SK-N-SH (cell line): Measurements from ENCODE around the gene MT1H. TPM values are rescaled to one million over a fixed set of nuclear protein-coding genes. Genes with fewer than 3 reads are reported as not detected.
A peak's percentile ranks its signal among the peaks of the same experiment; 100 is the strongest.

Experiments
- CTCF ChIA-PET: fragments of 300-600, 350-600 bp; formaldehyde crosslinking; extraction: SDS; loops from one replicate; lab custom pipeline; 2021; lab: Yijun Ruan, JAX
- POLR2A ChIA-PET: fragments of 350-600 bp; sonication (Branson Sonifier 250); formaldehyde crosslinking; extraction: SDS; loops from one replicate; lab custom pipeline; 2020; ENCODE audit warnings: antibody characterized with exemption, inconsistent platforms; lab: Yijun Ruan, JAX
- DNase-seq: peaks from one replicate; pipeline ENCODE4 v3.0.0; 2012
- H2AFZ ChIP-seq: fragments of 200-600 bp; sonication (generic); 2 replicates; pipeline ENCODE4 v1.8.1; 2016; ENCODE audit warnings: antibody characterized with exemption, mild to moderate bottlenecking, low read depth
- H3F3A ChIP-seq: fragments of 200-600 bp; sonication (generic); replicated peaks from 2 replicates; pipeline ENCODE3; 2016; ENCODE audit warnings: antibody characterized with exemption, mild to moderate bottlenecking; ENCODE audit not compliant: insufficient read depth
- H3K27ac ChIP-seq, 2 experiments: fragments of 200-500 bp in 1 of 2; fragments of 200-600 bp in 1 of 2; sonication (Bioruptor generic) in 1 of 2; sonication (generic), shearing (Covaris generic) in 1 of 2; 2 replicates each; pipeline versions ENCODE4 v1.5.1 to v1.6.1; 2014 to 2016; ENCODE audit warnings: low read depth in 2 of 2, inconsistent platforms in 1 of 2, low read length in 1 of 2, mild to moderate bottlenecking in 1 of 2, mixed read lengths in 1 of 2
- H3K27me3 ChIP-seq: fragments of 200-600 bp; sonication (generic), shearing (Covaris generic); 2 replicates; pipeline ENCODE4 v1.6.1; 2016; ENCODE audit warnings: mixed run types; ENCODE audit not compliant: insufficient read depth
- H3K36me3 ChIP-seq, 2 experiments: fragments of 200-500 bp in 1 of 2; fragments of 200-600 bp in 1 of 2; sonication (Bioruptor generic) in 1 of 2; sonication (generic) in 1 of 2; replicated peaks in 1 of 2; 2 replicates each; pipeline versions ENCODE3 to v1.5.1; 2014 to 2016; ENCODE audit warnings: low read length in 1 of 2, mild to moderate bottlenecking in 1 of 2; ENCODE audit not compliant: insufficient read depth in 2 of 2, control insufficient read depth in 1 of 2
- H3K4me1 ChIP-seq, 2 experiments: fragments of 200-500 bp in 1 of 2; fragments of 200-600 bp in 1 of 2; sonication (Bioruptor generic) in 1 of 2; sonication (generic), shearing (Covaris generic) in 1 of 2; 2 replicates each; pipeline versions ENCODE4 v1.5.1 to v1.6.1; 2014 to 2016; ENCODE audit warnings: low read depth in 1 of 2, low read length in 1 of 2, mixed run types in 1 of 2; ENCODE audit not compliant: insufficient read depth in 2 of 2, control insufficient read depth in 1 of 2
- H3K4me2 ChIP-seq: fragments of 200-600 bp; sonication (generic), shearing (Covaris generic); 2 replicates; pipeline ENCODE4 v1.6.1; 2017; ENCODE audit warnings: mixed run types
- H3K4me3 ChIP-seq, 2 experiments: fragments of 200-500 bp in 1 of 2; fragments of 200-600 bp in 1 of 2; sonication (Bioruptor generic) in 1 of 2; sonication (generic), shearing (Covaris generic) in 1 of 2; 2 replicates each; pipeline versions ENCODE4 v1.5.1 to v1.8.1; 2014 to 2016; ENCODE audit warnings: low read depth in 2 of 2, inconsistent platforms in 1 of 2, low read length in 1 of 2, mild to moderate bottlenecking in 1 of 2, mixed read lengths in 1 of 2, moderate library complexity in 1 of 2
- H3K79me2 ChIP-seq: fragments of 200-600 bp; sonication (generic); 2 replicates; pipeline ENCODE4 v1.8.1; 2017; ENCODE audit warnings: mild to moderate bottlenecking; ENCODE audit not compliant: insufficient read depth
- H3K9ac ChIP-seq: fragments of 200-600 bp; sonication (generic); 2 replicates; pipeline ENCODE4 v1.6.1; 2017; ENCODE audit warnings: mixed run types
- H3K9me2 ChIP-seq: fragments of 200-600 bp; sonication (generic); 2 replicates; pipeline ENCODE4 v1.6.1; 2017; ENCODE audit warnings: mixed run types
- H3K9me3 ChIP-seq: fragments of 200-600 bp; sonication (generic); 2 replicates; pipeline ENCODE4 v1.6.1; 2017; ENCODE audit warnings: mixed run types, mild to moderate bottlenecking, moderate library complexity
- H4K20me1 ChIP-seq: fragments of 200-600 bp; sonication (generic); 2 replicates; pipeline ENCODE4 v1.6.1; 2017; ENCODE audit warnings: mild to moderate bottlenecking, mixed run types; ENCODE audit not compliant: insufficient read depth
- EZH2phosphoT487 ChIP-seq: fragments of 200-600 bp; sonication (generic); IDR thresholded peaks from 2 replicates; pipeline ENCODE4 v1.6.1; 2017; ENCODE audit warnings: low read depth, mixed run types, mild to moderate bottlenecking, antibody characterized with exemption, moderate library complexity, borderline replicate concordance
- FOSL2 ChIP-seq: IDR thresholded peaks from 2 replicates; pipeline ENCODE4 v1.4.0; 2012; ENCODE audit warnings: low read depth, mild to moderate bottlenecking, moderate library complexity, borderline replicate concordance
- GABPA ChIP-seq: IDR thresholded peaks from 2 replicates; pipeline ENCODE4 v1.4.0; 2012; ENCODE audit warnings: low read depth, mild to moderate bottlenecking
- MXI1 ChIP-seq: IDR thresholded peaks from 2 replicates; pipeline ENCODE4 v1.6.1; 2012; ENCODE audit warnings: mild to moderate bottlenecking, low read depth, low read length, improper control_type of control experiment
- NRF1 ChIP-seq: IDR thresholded peaks from 2 replicates; pipeline ENCODE4 v1.6.1; 2012; ENCODE audit warnings: low read depth, mild to moderate bottlenecking, low read length
- PBX3 ChIP-seq: IDR thresholded peaks from 2 replicates; pipeline ENCODE4; 2012
- RFX5 ChIP-seq: IDR thresholded peaks from 2 replicates; pipeline ENCODE4 v1.6.1; 2012; ENCODE audit warnings: mild to moderate bottlenecking, improper control_type of control experiment, low read length
- RXRA ChIP-seq: IDR thresholded peaks from 2 replicates; pipeline ENCODE4 v1.4.0; 2012; ENCODE audit warnings: low read depth, mild to moderate bottlenecking, borderline replicate concordance
- SMC3 ChIP-seq: IDR thresholded peaks from 2 replicates; pipeline ENCODE4 v1.6.1; 2012; ENCODE audit warnings: low read depth, low read length, improper control_type of control experiment
- TAF1 ChIP-seq: IDR thresholded peaks from 2 replicates; pipeline ENCODE4 v1.6.1; 2012; ENCODE audit warnings: low read depth, mild to moderate bottlenecking, low read length, moderate library complexity, borderline replicate concordance
- USF2 ChIP-seq: fragments of 150-350 bp; IDR thresholded peaks from 2 replicates; pipeline ENCODE4 v1.6.1; 2017; ENCODE audit warnings: antibody characterized with exemption, low read length, low read depth, borderline replicate concordance
- YY1 ChIP-seq: IDR thresholded peaks from 2 replicates; pipeline ENCODE4 v1.4.0; 2012; ENCODE audit warnings: low read depth, mild to moderate bottlenecking
- ZBTB33 ChIP-seq: IDR thresholded peaks from 2 replicates; pipeline ENCODE4 v1.4.0; 2012; ENCODE audit warnings: low read depth, borderline replicate concordance
- WGBS: methylation state at CpG from one replicate; pipeline ENCODE4 v1.1.6; 2017; ENCODE audit warnings: low lambda C conversion rate; 5-methylcytosine and 5-hydroxymethylcytosine counted together
- polyA plus RNA-seq, 3 experiments: library from polyadenylated mRNA; depleted of rRNA; stranded (reverse); fragments of >200 nt; gene quantifications; 2 replicates each; pipeline ENCODE4 v1.2.3, GENCODE V29; 2012

MT1H gene
- polyA plus RNA-seq, 1 of the 3 experiments (the other 2 are of a cell fraction), result not detected

GRCh38 chr16:56653218-56653617 is 16.4 kb upstream of the MT1H start:
- peaks cover 0 to 13% of the 10 kb centered on the region in 2 experiments; a peak in 2 of 4 replicates for H3K4me1 ChIP-seq
- 79% methylated on average over 7 of the region's 7 CpGs for WGBS
- no peak overlapping the region for H2AFZ ChIP-seq
- ChIA-PET CTCF (interaction anchor here (1.3 kb wide), 1 partner anchor 140 kb away, joined by 3 read pairs; no protein-coding TSS in a partner anchor), POLR2A (no interaction called here)
- no peak overlapping the region for H3K4me3 ChIP-seq
- H3K79me2 ChIP-seq, result no peaks in the 10 kb centered on the region
- H3K4me2 ChIP-seq, result no peak overlapping the region
- no peak overlapping the region for H3K27ac ChIP-seq
- H3K9me2 ChIP-seq, result no peaks in the 10 kb centered on the region
- no peaks in the 10 kb centered on the region for H4K20me1 ChIP-seq
- TF ChIP-seq RFX5, result no peak
- no peak for TF ChIP-seq PBX3
- no peak for TF ChIP-seq GABPA
- TF ChIP-seq RXRA, result no peak
- TF ChIP-seq FOSL2, result no peak
- no peak for TF ChIP-seq EZH2phosphoT487
- DNase-seq, result no peak
- H3K9ac ChIP-seq, result no peak overlapping the region
- H3K36me3 ChIP-seq, result no peaks in the 10 kb centered on the region
- H3K27me3 ChIP-seq, result peaks cover 2% of the 10 kb centered on the region; the same call in 1 of the 2 replicates
- no peaks in the 10 kb centered on the region for H3K9me3 ChIP-seq
- H3F3A ChIP-seq, result no peaks in the 10 kb centered on the region

GRCh38 chr16:56657555-56658326 is 11.9 kb upstream of the MT1H start, which contains the start of gene MT1F:
MT1F (plus strand) TSS chr16:56657959; CDS start chr16:56658059, 100 bp downstream.
- peak within 1 kb of the TSS; percentile 80 for H3K4me2 ChIP-seq
- no peak for TF ChIP-seq FOSL2
- TF ChIP-seq RXRA, result no peak
- no peak for TF ChIP-seq ZBTB33
- no peak for TF ChIP-seq YY1
- no peak for TF ChIP-seq SMC3
- no peak for TF ChIP-seq RFX5
- peak; percentile 51; the same call in 1 of the 2 replicates for TF ChIP-seq MXI1
- no peak for TF ChIP-seq PBX3
- TF ChIP-seq USF2, result no peak
- TF ChIP-seq NRF1, result no peak
- peak; percentile 17; the same call in 1 of the 2 replicates for TF ChIP-seq TAF1
- peaks cover 0 to 8% of the 10 kb centered on the region in 2 experiments; a peak in 1 of 4 replicates for H3K4me1 ChIP-seq
- POLR2A ChIA-PET, result no interaction called here
- H3K36me3 ChIP-seq, result no peaks in the 10 kb centered on the region
- H2AFZ ChIP-seq, result peak within 1 kb of the TSS; percentile 65; the same call in 1 of the 2 replicates
- H3F3A ChIP-seq, result no peaks in the 10 kb centered on the region
- no peak within 1 kb of the TSS for H3K27ac ChIP-seq
- peak within 1 kb of the TSS; percentile 8; the same call in 1 of the 2 replicates for H3K9ac ChIP-seq
- peak; percentile 86 for DNase-seq
- H3K9me2 ChIP-seq, result no peaks in the 10 kb centered on the region
- H3K27me3 ChIP-seq, result peaks cover 16% of the 10 kb centered on the region; the same call in 1 of the 2 replicates
- no peaks in the 10 kb centered on the region for H3K9me3 ChIP-seq
- peak within 1 kb of the TSS; percentile 53 to 56 for H3K4me3 ChIP-seq
- CTCF ChIA-PET, result no interaction called here
- 20% methylated on average over 16 of the region's 46 CpGs for WGBS
- H3K79me2 ChIP-seq, result no peaks in the 10 kb centered on the region
- H4K20me1 ChIP-seq, result no peaks in the 10 kb centered on the region
